Body of pancreas (tissue), 4 donors: ENCODE results near the gene AMBRA1. TPM values are rescaled to one million over a fixed set of nuclear protein-coding genes. Genes with fewer than 3 reads are reported as not detected.

Experiments used
- ATAC-seq: fragments of 150-250 bp; one replicate; pipeline ENCODE4 v1.9.1; 2016
- DNase-seq, 4 donors: peaks; one replicate each; pipeline ENCODE4 v3.0.0-alpha.2; 2019
- H3K27ac ChIP-seq, 4 donors: fragments of 200-600 bp; sonication (generic); 1 replicate in 3 of 4; 2 replicates in 1 of 4; pipeline versions ENCODE4 v1.5.1 to v1.6.1; 2016 to 2019; ENCODE audit warnings: mild to moderate bottlenecking in 1 of 4, mixed read lengths in 1 of 4, moderate library complexity in 1 of 4
- H3K27me3 ChIP-seq, 2 donors: fragments of 200-600 bp; sonication (generic); one replicate each; pipeline ENCODE4 v1.6.0; 2016; ENCODE audit warnings: mild to moderate bottlenecking in 1 of 2
- H3K36me3 ChIP-seq, 2 donors: fragments of 200-600 bp; sonication (generic); replicated peaks in 1 of 2; 2 replicates each; pipeline ENCODE4 v1.5.1; 2016; ENCODE audit warnings: low read depth in 2 of 2; ENCODE audit not compliant: insufficient read depth in 1 of 2
- H3K4me1 ChIP-seq: fragments of 200-600 bp; sonication (generic); one replicate; pipeline ENCODE4 v1.6.0; 2016
- H3K4me3 ChIP-seq, 2 donors: fragments of 200-600 bp; sonication (generic); 1 replicate in 1 of 2; 2 replicates in 1 of 2; pipeline ENCODE4 v1.5.1; 2016 to 2019
- H3K9me3 ChIP-seq, 3 donors: fragments of 200-600 bp; sonication (generic); 1 replicate in 2 of 3; 2 replicates in 1 of 3; pipeline ENCODE4 v1.5.1; 2016
- POLR2A ChIP-seq, 3 donors: fragments of 450-650 bp; IDR thresholded peaks; one replicate each; pipeline ENCODE4 v1.6.1; 2016; ENCODE audit warnings: antibody characterized with exemption in 3 of 3, mild to moderate bottlenecking in 2 of 3
- WGBS, 2 donors: methylation state at CpG; one replicate each; pipeline ENCODE4 v1.1.5; 2017; 5-methylcytosine and 5-hydroxymethylcytosine counted together
- intact Hi-C: fragments of 100-400 bp; cut with DNase I; formaldehyde crosslinking; loops from one replicate; pipeline ENCODE4 v1.15.1; 2023
- total RNA-seq, 2 donors: library from RNA; depleted of rRNA; stranded (reverse); fragments of >200 nt; gene quantifications; one replicate each; pipeline ENCODE4 v1.1.0, GENCODE V29; 2016
- TF ChIP-seq, protein P1 (sequence below), 7 experiments: fragments of 450-650 bp in 4 of 7; fragments of 200-600 bp in 3 of 7; sonication (generic) in 3 of 7; IDR thresholded peaks; one replicate each; pipeline ENCODE4 v1.5.1; 2016 to 2019; ENCODE audit warnings: antibody characterized with exemption in 7 of 7

Gene AMBRA1
- total RNA-seq, 2 donors from 2014 or later: 17.6 to 43.2 TPM

- intact Hi-C loops: no loop called here
- TF ChIP-seq, protein P1, sequence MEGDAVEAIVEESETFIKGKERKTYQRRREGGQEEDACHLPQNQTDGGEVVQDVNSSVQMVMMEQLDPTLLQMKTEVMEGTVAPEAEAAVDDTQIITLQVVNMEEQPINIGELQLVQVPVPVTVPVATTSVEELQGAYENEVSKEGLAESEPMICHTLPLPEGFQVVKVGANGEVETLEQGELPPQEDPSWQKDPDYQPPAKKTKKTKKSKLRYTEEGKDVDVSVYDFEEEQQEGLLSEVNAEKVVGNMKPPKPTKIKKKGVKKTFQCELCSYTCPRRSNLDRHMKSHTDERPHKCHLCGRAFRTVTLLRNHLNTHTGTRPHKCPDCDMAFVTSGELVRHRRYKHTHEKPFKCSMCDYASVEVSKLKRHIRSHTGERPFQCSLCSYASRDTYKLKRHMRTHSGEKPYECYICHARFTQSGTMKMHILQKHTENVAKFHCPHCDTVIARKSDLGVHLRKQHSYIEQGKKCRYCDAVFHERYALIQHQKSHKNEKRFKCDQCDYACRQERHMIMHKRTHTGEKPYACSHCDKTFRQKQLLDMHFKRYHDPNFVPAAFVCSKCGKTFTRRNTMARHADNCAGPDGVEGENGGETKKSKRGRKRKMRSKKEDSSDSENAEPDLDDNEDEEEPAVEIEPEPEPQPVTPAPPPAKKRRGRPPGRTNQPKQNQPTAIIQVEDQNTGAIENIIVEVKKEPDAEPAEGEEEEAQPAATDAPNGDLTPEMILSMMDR (IDR thresholded peaks at IDR 0.05): no peak
- no peak for TF ChIP-seq POLR2A (IDR thresholded peaks at IDR 0.05)
- no peak overlapping the region for H3K27ac ChIP-seq
- no peaks in the 10 kb centered on the region for H3K27me3 ChIP-seq
- WGBS, 2 donors: 62 to 76% methylated on average over 3 of the region's 3 CpGs
- peaks cover 2% of the 10 kb centered on the region for H3K4me1 ChIP-seq
- H3K9me3 ChIP-seq: no peaks in the 10 kb centered on the region
- no peaks in the 10 kb centered on the region for H3K36me3 ChIP-seq
- H3K4me3 ChIP-seq: no peak overlapping the region
- no peak for ATAC-seq
- DNase-seq: peak; percentile 25 to 58 (median 52)
Measured at GRCh38 chr11:46513934-46514342, 79.9 kb downstream of the AMBRA1 start.

DNA sequence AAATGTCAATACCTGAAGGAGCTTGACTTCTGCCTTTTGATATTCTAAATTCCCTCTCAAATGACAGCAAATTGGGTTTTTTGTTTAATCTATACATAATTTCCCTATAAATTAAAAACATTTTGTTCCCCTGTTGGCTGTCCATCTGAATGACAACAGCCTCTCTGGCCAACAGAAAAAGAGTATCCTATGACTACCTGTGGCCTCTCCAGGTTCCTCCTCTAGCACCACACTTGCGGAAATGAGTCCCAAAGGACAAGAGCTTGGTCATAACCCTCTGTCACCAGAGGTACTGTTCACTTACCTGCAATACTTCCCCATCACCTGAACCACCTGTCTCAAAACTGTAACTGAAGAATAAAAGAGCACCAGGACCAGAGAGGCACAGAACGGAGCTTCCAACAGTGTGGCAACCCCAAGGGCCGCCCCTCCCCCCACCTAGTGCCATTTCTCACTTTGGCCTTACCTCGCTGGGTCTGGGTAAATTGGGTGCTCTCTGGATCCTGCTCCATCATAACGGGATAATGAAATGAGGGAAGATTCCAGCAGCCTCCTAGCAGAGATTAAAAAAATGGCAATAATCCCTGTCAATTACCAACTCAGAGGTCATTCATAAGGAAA, 81.5 kb downstream of the AMBRA1 start:
- peaks cover 0 to 3% of the 10 kb centered on the region in 2 donors for H3K36me3 ChIP-seq
- H3K27me3 ChIP-seq: no peaks in the 10 kb centered on the region
- intact Hi-C loops: no loop called here
- DNase-seq (no peak), ATAC-seq (no peak)
- TF ChIP-seq, protein P1 (IDR thresholded peaks at IDR 0.05): no peak
- TF ChIP-seq POLR2A (IDR thresholded peaks at IDR 0.05): no peak
- no peak overlapping the region for H3K4me3 ChIP-seq
- 89 to 95% methylated on average over 5 of the region's 5 CpGs for WGBS, 2 donors
- H3K9me3 ChIP-seq: no peaks in the 10 kb centered on the region
- H3K27ac ChIP-seq: no peak overlapping the region
- no peaks in the 10 kb centered on the region for H3K4me1 ChIP-seq

GRCh38 chr11:46511342-46511741, 82.5 kb downstream of the AMBRA1 start:
- Histone ChIP-seq H3K27ac (no peak overlapping the region), H3K36me3 (peaks cover 0 to 3% of the 10 kb centered on the region in 2 donors), H3K4me3 (no peak overlapping the region), H3K27me3 (no peaks in the 10 kb centered on the region), H3K4me1 (no peaks in the 10 kb centered on the region), H3K9me3 (no peaks in the 10 kb centered on the region)
- no peak for TF ChIP-seq POLR2A (IDR thresholded peaks at IDR 0.05)
- TF ChIP-seq, protein P1 (IDR thresholded peaks at IDR 0.05): no peak
- ATAC-seq: no peak
- DNase-seq: no peak
- intact Hi-C loops: no loop called here
- 27 to 40% methylated on average over 2 of the region's 2 CpGs for WGBS, 2 donors

DNA sequence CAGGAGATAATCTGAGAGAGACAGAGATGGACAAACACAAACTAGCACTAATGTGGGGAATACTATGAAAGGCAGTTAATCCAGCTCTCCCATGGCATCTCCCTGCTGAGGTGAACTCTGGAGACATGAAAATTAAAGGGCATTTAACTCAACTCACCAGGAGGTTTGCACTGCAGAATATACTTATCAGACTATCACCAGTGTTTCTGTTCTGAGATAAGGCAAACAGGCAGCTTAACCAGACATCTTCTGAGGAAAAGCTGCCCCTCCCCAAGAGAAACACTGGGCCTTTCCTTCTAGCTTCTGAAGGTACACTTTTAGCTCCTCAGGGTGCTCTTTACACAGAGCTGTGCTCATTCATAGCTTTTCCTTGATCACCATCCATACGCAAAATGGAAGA, 85.5 kb downstream of the AMBRA1 start:
- DNase-seq: no peak
- Histone ChIP-seq H3K4me1 (no peaks in the 10 kb centered on the region), H3K27ac (no peak overlapping the region), H3K36me3 (peaks cover 0 to 8% of the 10 kb centered on the region in 2 donors), H3K27me3 (no peaks in the 10 kb centered on the region), H3K9me3 (no peaks in the 10 kb centered on the region), H3K4me3 (no peak overlapping the region)
- no peak for TF ChIP-seq POLR2A (IDR thresholded peaks at IDR 0.05)
- TF ChIP-seq, protein P1 (IDR thresholded peaks at IDR 0.05): no peak
- ATAC-seq: no peak
- 91 to 94% methylated on average over 1 of the region's 1 CpG for WGBS, 2 donors
- intact Hi-C loops: no loop called here

- Histone ChIP-seq H3K36me3 (peaks cover 0 to 8% of the 10 kb centered on the region in 2 donors), H3K27me3 (no peaks in the 10 kb centered on the region), H3K9me3 (no peaks in the 10 kb centered on the region), H3K27ac (no peak overlapping the region), H3K4me3 (no peak overlapping the region), H3K4me1 (no peaks in the 10 kb centered on the region)
- TF ChIP-seq, protein P1 (IDR thresholded peaks at IDR 0.05): no peak
- TF ChIP-seq POLR2A (IDR thresholded peaks at IDR 0.05): no peak
- DNase-seq: no peak
- no peak for ATAC-seq
- 87 to 90% methylated on average over 2 of the region's 2 CpGs for WGBS, 2 donors
- intact Hi-C loops: no loop called here
Measured at GRCh38 chr11:46506483-46506791, 87.4 kb downstream of the AMBRA1 start.
